Hepatocyte (in vitro differentiated cells): ENCODE results near the gene SSC5D. TPM values are rescaled to one million over a fixed set of nuclear protein-coding genes. Genes with fewer than 3 reads are reported as not detected.

Experiments used
- DNase-seq: peaks from one replicate; pipeline ENCODE4 v3.0.0-alpha.2; 2016; ENCODE audit warnings: low spot score
- H2AFZ ChIP-seq: fragments of 200-600 bp; sonication (generic); 2 replicates; pipeline ENCODE4 v1.6.0; 2016; ENCODE audit warnings: antibody characterized with exemption, mild to moderate bottlenecking
- H3K27ac ChIP-seq: fragments of 200-600 bp; sonication (generic); 2 replicates; pipeline ENCODE4 v1.5.1; 2016; ENCODE audit warnings: mild to moderate bottlenecking
- H3K27me3 ChIP-seq: fragments of 200-600 bp; sonication (generic); 2 replicates; pipeline ENCODE4 v1.6.1; 2016
- H3K36me3 ChIP-seq: fragments of 200-600 bp; sonication (generic); replicated peaks from 2 replicates; pipeline ENCODE4 v1.5.1; 2016; ENCODE audit warnings: low read depth; ENCODE audit not compliant: insufficient read depth
- H3K4me1 ChIP-seq: fragments of 200-600 bp; sonication (generic); 2 replicates; pipeline ENCODE4 v1.5.1; 2016; ENCODE audit warnings: mild to moderate bottlenecking, moderate library complexity; ENCODE audit not compliant: insufficient read depth
- H3K4me2 ChIP-seq: fragments of 200-600 bp; sonication (generic); 2 replicates; pipeline ENCODE4 v1.6.0; 2016
- H3K4me3 ChIP-seq: fragments of 200-600 bp; sonication (generic); 2 replicates; pipeline ENCODE4 v1.5.1; 2016; ENCODE audit warnings: mild to moderate bottlenecking
- H3K79me2 ChIP-seq: fragments of 200-600 bp; sonication (generic); 2 replicates; pipeline ENCODE4 v1.6.0; 2017; ENCODE audit warnings: mild to moderate bottlenecking
- H3K9me2 ChIP-seq: fragments of 200-600 bp; sonication (generic); replicated peaks from 2 replicates; pipeline ENCODE4 v1.6.0; 2017; ENCODE audit warnings: mild to moderate bottlenecking; ENCODE audit not compliant: insufficient read depth
- H3K9me3 ChIP-seq: fragments of 200-600 bp; sonication (generic); 2 replicates; pipeline ENCODE4 v1.5.1; 2016; ENCODE audit warnings: low read depth, mild to moderate bottlenecking
- H4K20me1 ChIP-seq: fragments of 200-600 bp; sonication (generic); 2 replicates; pipeline ENCODE4 v1.6.0; 2016; ENCODE audit warnings: mild to moderate bottlenecking; ENCODE audit not compliant: insufficient read depth, poor library complexity, severe bottlenecking
- EZH2 ChIP-seq: fragments of 200-600 bp; sonication (generic); IDR thresholded peaks from 2 replicates; pipeline ENCODE4 v1.6.1; 2016; ENCODE audit warnings: antibody characterized with exemption, mild to moderate bottlenecking, borderline replicate concordance
- EZH2phosphoT487 ChIP-seq: fragments of 200-600 bp; sonication (generic); IDR thresholded peaks from one replicate; pipeline ENCODE4 v1.6.1; 2018; ENCODE audit warnings: antibody characterized with exemption, mild to moderate bottlenecking, low read depth, moderate library complexity; ENCODE audit not compliant: unreplicated experiment, severe bottlenecking
- WGBS: methylation state at CpG from one replicate; pipeline ENCODE4 v1.1.6; 2016; ENCODE audit warnings: low lambda C conversion rate; ENCODE audit errors: missing lambda C conversion rate; 5-methylcytosine and 5-hydroxymethylcytosine counted together
- polyA plus RNA-seq: library from polyadenylated mRNA; unstranded; fragments of >200 nt; fragmentation: Nextera tagmentation; extraction: Ambion mirVana; gene quantifications from 2 replicates; pipeline ENCODE4 v1.2.1, GENCODE V29; 2016
- total RNA-seq: library from RNA; depleted of rRNA; stranded (reverse); fragments of >200 nt; gene quantifications from 2 replicates; pipeline ENCODE4 v1.2.3, GENCODE V29; 2014
- TF ChIP-seq, protein P1 (sequence below): fragments of 200-600 bp; sonication (generic); IDR thresholded peaks from 2 replicates; pipeline ENCODE4 v1.5.1; 2016; ENCODE audit warnings: antibody characterized with exemption, mild to moderate bottlenecking; ENCODE audit not compliant: poor library complexity

The SSC5D gene
- total and polyA plus RNA-seq, 2 experiments from 2014 or later, result 0.80 to 5.1 TPM

DNA sequence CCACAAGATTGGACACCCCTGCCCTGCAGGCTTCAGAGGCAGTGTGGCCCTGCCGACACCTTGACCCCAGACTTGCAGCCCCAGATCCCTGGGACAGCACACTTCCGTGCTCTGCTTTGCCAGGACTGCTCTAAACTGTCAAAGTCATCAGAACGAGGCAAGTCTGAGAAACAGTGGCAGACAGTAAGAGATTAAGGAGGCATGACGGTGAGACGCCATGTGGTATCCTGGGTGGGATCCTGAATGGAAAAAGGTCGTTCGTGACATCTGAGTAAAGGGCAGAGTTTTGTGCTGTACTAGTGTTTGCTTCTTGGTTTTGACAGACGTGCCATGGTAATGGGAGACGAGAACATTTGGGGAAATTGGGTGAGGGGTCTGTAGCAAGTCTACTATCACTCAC, 78.6 kb downstream of the SSC5D start:
- H3K9me3 ChIP-seq, result no peaks in the 10 kb centered on the region
- no peak for DNase-seq
- H3K9me2 ChIP-seq, result no peaks in the 10 kb centered on the region
- H3K4me1 ChIP-seq, result peaks cover 2% of the 10 kb centered on the region
- WGBS, result 63% methylated on average over 9 of the region's 9 CpGs
- no peaks in the 10 kb centered on the region for H3K27me3 ChIP-seq
- no peaks in the 10 kb centered on the region for H4K20me1 ChIP-seq
- no peak overlapping the region for H3K27ac ChIP-seq
- no peak overlapping the region for H2AFZ ChIP-seq
- H3K4me3 ChIP-seq, result no peak overlapping the region
- no peaks in the 10 kb centered on the region for H3K36me3 ChIP-seq
- TF ChIP-seq EZH2phosphoT487, result no peak
- TF ChIP-seq, protein P1, sequence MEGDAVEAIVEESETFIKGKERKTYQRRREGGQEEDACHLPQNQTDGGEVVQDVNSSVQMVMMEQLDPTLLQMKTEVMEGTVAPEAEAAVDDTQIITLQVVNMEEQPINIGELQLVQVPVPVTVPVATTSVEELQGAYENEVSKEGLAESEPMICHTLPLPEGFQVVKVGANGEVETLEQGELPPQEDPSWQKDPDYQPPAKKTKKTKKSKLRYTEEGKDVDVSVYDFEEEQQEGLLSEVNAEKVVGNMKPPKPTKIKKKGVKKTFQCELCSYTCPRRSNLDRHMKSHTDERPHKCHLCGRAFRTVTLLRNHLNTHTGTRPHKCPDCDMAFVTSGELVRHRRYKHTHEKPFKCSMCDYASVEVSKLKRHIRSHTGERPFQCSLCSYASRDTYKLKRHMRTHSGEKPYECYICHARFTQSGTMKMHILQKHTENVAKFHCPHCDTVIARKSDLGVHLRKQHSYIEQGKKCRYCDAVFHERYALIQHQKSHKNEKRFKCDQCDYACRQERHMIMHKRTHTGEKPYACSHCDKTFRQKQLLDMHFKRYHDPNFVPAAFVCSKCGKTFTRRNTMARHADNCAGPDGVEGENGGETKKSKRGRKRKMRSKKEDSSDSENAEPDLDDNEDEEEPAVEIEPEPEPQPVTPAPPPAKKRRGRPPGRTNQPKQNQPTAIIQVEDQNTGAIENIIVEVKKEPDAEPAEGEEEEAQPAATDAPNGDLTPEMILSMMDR, result no peak
- no peak for TF ChIP-seq EZH2
- H3K4me2 ChIP-seq, result no peak overlapping the region
- H3K79me2 ChIP-seq, result no peaks in the 10 kb centered on the region

DNA sequence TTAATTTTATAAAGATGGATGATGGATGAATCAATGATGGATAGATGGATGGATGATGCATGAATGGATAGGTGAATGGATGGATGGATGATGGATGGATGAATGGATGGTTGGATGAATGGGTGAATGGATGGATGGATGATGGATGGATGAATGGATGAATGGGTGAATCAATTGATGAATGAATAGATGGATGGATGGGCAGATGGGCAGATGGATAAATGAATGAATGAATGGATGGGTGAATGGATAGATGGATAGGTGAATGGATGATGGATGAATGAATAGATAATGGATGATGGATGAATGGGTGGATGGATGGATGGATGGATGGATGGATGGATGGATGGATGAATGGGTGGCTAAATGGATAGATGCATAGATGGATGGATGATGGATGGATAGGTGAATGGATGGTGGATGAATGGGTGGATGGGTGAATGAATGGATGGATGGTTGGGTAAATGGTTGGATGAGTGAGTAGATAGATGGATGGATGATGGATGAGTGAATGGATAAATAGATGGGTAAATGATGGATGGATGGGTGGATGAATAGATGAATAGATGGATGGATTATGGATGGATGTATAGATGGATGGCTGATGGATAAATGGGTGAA, 79.6 kb downstream of the SSC5D start:
- H3K79me2 ChIP-seq, result no peaks in the 10 kb centered on the region
- no peak overlapping the region for H3K27ac ChIP-seq
- H3K4me1 ChIP-seq, result peaks cover 2% of the 10 kb centered on the region
- no peaks in the 10 kb centered on the region for H3K36me3 ChIP-seq
- H3K9me3 ChIP-seq, result no peaks in the 10 kb centered on the region
- H3K9me2 ChIP-seq, result no peaks in the 10 kb centered on the region
- TF ChIP-seq, protein P1, result no peak
- TF ChIP-seq EZH2 (no peak), EZH2phosphoT487 (no peak)
- no peaks in the 10 kb centered on the region for H3K27me3 ChIP-seq
- no peaks in the 10 kb centered on the region for H4K20me1 ChIP-seq
- H3K4me2 ChIP-seq, result no peak overlapping the region
- H3K4me3 ChIP-seq, result no peak overlapping the region
- DNase-seq, result no peak
- no peak overlapping the region for H2AFZ ChIP-seq

Other genes starting within 250 kb of the SSC5D start
- 37.1 and 39.5 TPM in 2 replicates for gene PPP6R1, start 229.4 kb upstream of the SSC5D start, total RNA-seq
- 76.0 and 79.3 TPM in 2 replicates for gene PPP6R1, start 229.4 kb upstream of the SSC5D start, polyA plus RNA-seq
- 31.5 and 33.9 TPM in 2 replicates for gene HSPBP1, start 208.3 kb upstream of the SSC5D start, total RNA-seq
- gene HSPBP1, start 208.3 kb upstream of the SSC5D start, polyA plus RNA-seq, result 52.2 and 54.5 TPM in 2 replicates
- 3.3 and 13.2 TPM in 2 replicates for gene BRSK1, start 204.4 kb upstream of the SSC5D start, total RNA-seq
- 2.4 and 2.7 TPM in 2 replicates for gene BRSK1, start 204.4 kb upstream of the SSC5D start, polyA plus RNA-seq
- 10.6 and 25.4 TPM in 2 replicates for gene TMEM150B, start 163.1 kb upstream of the SSC5D start, total RNA-seq
- 8.1 and 9.2 TPM in 2 replicates for gene TMEM150B, start 163.1 kb upstream of the SSC5D start, polyA plus RNA-seq
- gene KMT5C, start 148.6 kb upstream of the SSC5D start, total RNA-seq, result 13.6 and 22.8 TPM in 2 replicates
- 23.6 and 38.0 TPM in 2 replicates for gene KMT5C, start 148.6 kb upstream of the SSC5D start, polyA plus RNA-seq
- gene COX6B2, start 133.7 kb upstream of the SSC5D start, total RNA-seq, result 0.20 and 0.50 TPM in 2 replicates
- 4.5 and 7.8 TPM in 2 replicates for gene COX6B2, start 133.7 kb upstream of the SSC5D start, polyA plus RNA-seq
- gene GARIN5B, start 125.2 kb upstream of the SSC5D start, total RNA-seq, result not detected in 2 replicates
- gene GARIN5B, start 125.2 kb upstream of the SSC5D start, polyA plus RNA-seq, result 0.18 TPM in 1 of 2 replicates, not detected in the other
- gene IL11, start 118.0 kb upstream of the SSC5D start, total RNA-seq, result 1.4 and 4.4 TPM in 2 replicates
- 6.6 and 8.5 TPM in 2 replicates for gene IL11, start 118.0 kb upstream of the SSC5D start, polyA plus RNA-seq
- gene TMEM190, start 111.6 kb upstream of the SSC5D start, total RNA-seq, result not detected in 2 replicates
- gene TMEM190, start 111.6 kb upstream of the SSC5D start, polyA plus RNA-seq, result 6.6 and 13.0 TPM in 2 replicates
- 1.8 and 9.1 TPM in 2 replicates for gene TMEM238, start 104.1 kb upstream of the SSC5D start, total RNA-seq
- gene TMEM238, start 104.1 kb upstream of the SSC5D start, polyA plus RNA-seq, result 29.6 and 39.2 TPM in 2 replicates
- gene RPL28, start 102.5 kb upstream of the SSC5D start, total RNA-seq, result 604 and 984 TPM in 2 replicates
- 410 and 437 TPM in 2 replicates for gene RPL28, start 102.5 kb upstream of the SSC5D start, polyA plus RNA-seq
- gene UBE2S, start 80.6 kb upstream of the SSC5D start, total RNA-seq, result 18.5 and 20.4 TPM in 2 replicates
- gene UBE2S, start 80.6 kb upstream of the SSC5D start, polyA plus RNA-seq, result 105 and 116 TPM in 2 replicates
- not detected in 2 replicates for gene SHISA7, start 45.1 kb upstream of the SSC5D start, total RNA-seq
- gene SHISA7, start 45.1 kb upstream of the SSC5D start, polyA plus RNA-seq, result not detected in 2 replicates
- 79.3 and 90.4 TPM in 2 replicates for gene ISOC2, start 26.8 kb upstream of the SSC5D start, total RNA-seq
- gene ISOC2, start 26.8 kb upstream of the SSC5D start, polyA plus RNA-seq, result 64.2 and 72.2 TPM in 2 replicates
- not detected in 2 replicates for gene C19orf85, start 23.7 kb upstream of the SSC5D start, total RNA-seq
- gene C19orf85, start 23.7 kb upstream of the SSC5D start, polyA plus RNA-seq, result not detected in 2 replicates
- 2.2 and 4.7 TPM in 2 replicates for gene ZNF628, start 11.8 kb upstream of the SSC5D start, total RNA-seq
- gene ZNF628, start 11.8 kb upstream of the SSC5D start, polyA plus RNA-seq, result 1.0 and 1.2 TPM in 2 replicates
- 14.0 and 22.3 TPM in 2 replicates for gene NAT14, start 3.2 kb upstream of the SSC5D start, total RNA-seq
- gene NAT14, start 3.2 kb upstream of the SSC5D start, polyA plus RNA-seq, result 40.3 and 43.6 TPM in 2 replicates
- gene SBK2, start 48.7 kb downstream of the SSC5D start, total RNA-seq, result 0.28 and 0.30 TPM in 2 replicates
- gene SBK2, start 48.7 kb downstream of the SSC5D start, polyA plus RNA-seq, result 0.33 and 0.51 TPM in 2 replicates
- gene SBK3, start 57.1 kb downstream of the SSC5D start, total RNA-seq, result 0.57 TPM in 1 of 2 replicates, not detected in the other
- gene SBK3, start 57.1 kb downstream of the SSC5D start, polyA plus RNA-seq, result 0.92 TPM in 1 of 2 replicates, not detected in the other
- gene ZNF579, start 92.4 kb downstream of the SSC5D start, total RNA-seq, result 4.1 and 5.1 TPM in 2 replicates
- 14.8 and 21.7 TPM in 2 replicates for gene ZNF579, start 92.4 kb downstream of the SSC5D start, polyA plus RNA-seq
- gene FIZ1, start 111.1 kb downstream of the SSC5D start, total RNA-seq, result 3.8 and 5.6 TPM in 2 replicates
- 14.0 and 16.4 TPM in 2 replicates for gene FIZ1, start 111.1 kb downstream of the SSC5D start, polyA plus RNA-seq
- 8.4 and 12.4 TPM in 2 replicates for gene ZNF524, start 111.9 kb downstream of the SSC5D start, total RNA-seq
- gene ZNF524, start 111.9 kb downstream of the SSC5D start, polyA plus RNA-seq, result 18.5 and 19.5 TPM in 2 replicates
- 3.0 and 3.1 TPM in 2 replicates for gene ZNF865, start 117.2 kb downstream of the SSC5D start, total RNA-seq
- gene ZNF865, start 117.2 kb downstream of the SSC5D start, polyA plus RNA-seq, result 1.7 and 2.2 TPM in 2 replicates
- gene ZNF784, start 136.1 kb downstream of the SSC5D start, total RNA-seq, result 6.7 and 7.2 TPM in 2 replicates
- 5.5 and 10.0 TPM in 2 replicates for gene ZNF784, start 136.1 kb downstream of the SSC5D start, polyA plus RNA-seq
- 6.1 and 10.1 TPM in 2 replicates for gene ZNF580, start 152.6 kb downstream of the SSC5D start, total RNA-seq
- 53.8 and 71.5 TPM in 2 replicates for gene ZNF580, start 152.6 kb downstream of the SSC5D start, polyA plus RNA-seq
- gene ZNF581, start 155.2 kb downstream of the SSC5D start, total RNA-seq, result 12.2 and 17.3 TPM in 2 replicates
- 14.2 and 22.5 TPM in 2 replicates for gene ZNF581, start 155.2 kb downstream of the SSC5D start, polyA plus RNA-seq
- gene CCDC106, start 159.8 kb downstream of the SSC5D start, total RNA-seq, result 13.0 and 18.3 TPM in 2 replicates
- 30.5 and 31.7 TPM in 2 replicates for gene CCDC106, start 159.8 kb downstream of the SSC5D start, polyA plus RNA-seq
- gene U2AF2, start 166.6 kb downstream of the SSC5D start, total RNA-seq, result 94.6 and 99.6 TPM in 2 replicates
- 16.1 and 18.0 TPM in 2 replicates for gene U2AF2, start 166.6 kb downstream of the SSC5D start, polyA plus RNA-seq
- gene EPN1, start 186.8 kb downstream of the SSC5D start, total RNA-seq, result 40.2 and 74.8 TPM in 2 replicates
- 154 and 165 TPM in 2 replicates for gene EPN1, start 186.8 kb downstream of the SSC5D start, polyA plus RNA-seq
- not detected in 2 replicates for gene NLRP9, start 250.0 kb downstream of the SSC5D start, total RNA-seq
- not detected in 2 replicates for gene NLRP9, start 250.0 kb downstream of the SSC5D start, polyA plus RNA-seq